GM23338 (cell line): ENCODE data around the gene COL4A2. TPM values are rescaled to one million over a fixed set of nuclear protein-coding genes. Genes with fewer than 3 reads are reported as not detected.

Experiments used
- ATAC-seq: fragments of 200-7000 bp; cut with Tn5 transposase; 3 replicates; pipeline ENCODE4 v1.9.1; 2020
- DNase-seq: peaks from one replicate; pipeline ENCODE4 v3.0.0-alpha.2; 2015; ENCODE audit warnings: low spot score
- H2AFZ ChIP-seq: fragments of 200-600 bp; sonication (generic); 2 replicates; pipeline ENCODE4 v1.8.0; 2016; ENCODE audit warnings: antibody characterized with exemption, mild to moderate bottlenecking, moderate library complexity
- H3F3A ChIP-seq: fragments of 200-600 bp; sonication (generic); replicated peaks from 2 replicates; pipeline ENCODE4 v1.8.0; 2017; ENCODE audit warnings: antibody characterized with exemption, mixed run types, low read depth
- H3K27ac ChIP-seq: fragments of 200-600 bp; sonication (generic); 2 replicates; pipeline ENCODE4 v1.6.1; 2016; ENCODE audit warnings: low read depth
- H3K27me3 ChIP-seq: fragments of 200-600 bp; sonication (generic); 2 replicates; pipeline ENCODE4 v1.8.0; 2016; ENCODE audit warnings: mild to moderate bottlenecking, mixed run types, moderate library complexity; ENCODE audit not compliant: insufficient read depth
- H3K36me3 ChIP-seq: fragments of 200-600 bp; sonication (generic); 2 replicates; pipeline ENCODE4 v1.8.0; 2016; ENCODE audit warnings: mild to moderate bottlenecking; ENCODE audit not compliant: insufficient read depth
- H3K4me1 ChIP-seq: fragments of 200-600 bp; sonication (generic); 2 replicates; pipeline ENCODE4 v1.8.0; 2016; ENCODE audit warnings: mild to moderate bottlenecking, moderate library complexity; ENCODE audit not compliant: insufficient read depth
- H3K4me2 ChIP-seq: fragments of 200-600 bp; sonication (generic); 2 replicates; pipeline ENCODE4 v1.7.1; 2017; ENCODE audit warnings: mixed run types
- H3K4me3 ChIP-seq: fragments of 200-600 bp; sonication (generic); 2 replicates; pipeline ENCODE4 v1.6.1; 2016; ENCODE audit warnings: mixed run types
- H3K79me2 ChIP-seq: fragments of 200-600 bp; sonication (generic); replicated peaks from 2 replicates; pipeline ENCODE4 v1.8.0; 2017; ENCODE audit warnings: mild to moderate bottlenecking; ENCODE audit not compliant: insufficient read depth
- H3K9me2 ChIP-seq: fragments of 200-600 bp; sonication (generic); 2 replicates; pipeline ENCODE4 v1.8.0; 2017; ENCODE audit not compliant: insufficient read depth
- H4K20me1 ChIP-seq: fragments of 200-600 bp; sonication (generic); replicated peaks from 2 replicates; pipeline ENCODE4 v1.8.0; 2017; ENCODE audit warnings: mild to moderate bottlenecking; ENCODE audit not compliant: insufficient read depth
- H3K27ac Mint-ChIP-seq: 2 replicates; pipeline ENCODE4 v1.8.0; 2020; ENCODE audit warnings: inconsistent platforms, mild to moderate bottlenecking, moderate library complexity, mixed read lengths
- H3K27me3 Mint-ChIP-seq: 3 replicates; pipeline ENCODE4 v1.8.0; 2022; ENCODE audit warnings: low read depth, mild to moderate bottlenecking, moderate library complexity, mixed read lengths, inconsistent platforms; ENCODE audit not compliant: insufficient read depth, poor library complexity
- H3K36me3 Mint-ChIP-seq: 3 replicates; pipeline ENCODE4 v1.8.0; 2021; ENCODE audit warnings: low read depth, mild to moderate bottlenecking, inconsistent platforms, moderate library complexity, mixed read lengths
- H3K4me1 Mint-ChIP-seq: 3 replicates; pipeline ENCODE4 v1.8.0; 2020; ENCODE audit warnings: mild to moderate bottlenecking, inconsistent platforms, mixed read lengths
- H3K4me3 Mint-ChIP-seq: 3 replicates; pipeline ENCODE4 v1.8.0; 2021; ENCODE audit warnings: moderate library complexity, mild to moderate bottlenecking, inconsistent platforms, mixed read lengths
- H3K9me3 Mint-ChIP-seq: 3 replicates; pipeline ENCODE4 v1.8.0; 2020; ENCODE audit warnings: moderate library complexity, mild to moderate bottlenecking, inconsistent platforms, mixed read lengths
- CREB1 ChIP-seq: fragments of 250-450 bp; sonication (Bioruptor Pico); IDR thresholded peaks from 2 replicates; pipeline ENCODE4 v1.5.0; 2020; ENCODE audit warnings: low read depth, mild to moderate bottlenecking, moderate library complexity
- CTCF ChIP-seq, 2 experiments: fragments of 200-600 bp in 1 of 2; sonication (generic) in 1 of 2; conservative IDR thresholded peaks; 2 replicates each; pipeline versions ENCODE4 v1.5.1 to v1.6.1; 2016 to 2017; ENCODE audit warnings: antibody characterized with exemption in 2 of 2, low read depth in 2 of 2, mild to moderate bottlenecking in 2 of 2, moderate library complexity in 1 of 2
- ETS1 ChIP-seq: IDR thresholded peaks from 2 replicates; pipeline ENCODE4 v1.6.1; 2016; ENCODE audit warnings: antibody characterized with exemption
- EZH2 ChIP-seq: fragments of 200-600 bp; sonication (generic); IDR thresholded peaks from one replicate; pipeline ENCODE4 v1.8.0; 2017; ENCODE audit warnings: antibody characterized with exemption, mild to moderate bottlenecking, low read depth; ENCODE audit not compliant: unreplicated experiment
- EZH2phosphoT487 ChIP-seq: fragments of 200-600 bp; sonication (generic); IDR thresholded peaks from one replicate; pipeline ENCODE4 v1.8.1; 2018; ENCODE audit warnings: antibody characterized with exemption; ENCODE audit not compliant: unreplicated experiment
- JUNB ChIP-seq: IDR thresholded peaks from one replicate; pipeline ENCODE4 v1.6.1; 2016; ENCODE audit warnings: antibody characterized with exemption; ENCODE audit not compliant: unreplicated experiment
- NANOG ChIP-seq: IDR thresholded peaks from 2 replicates; pipeline ENCODE4 v1.6.1; 2016; ENCODE audit warnings: antibody characterized with exemption, borderline replicate concordance
- POLR2AphosphoS5 ChIP-seq: IDR thresholded peaks from 2 replicates; pipeline ENCODE4 v1.6.1; 2016; ENCODE audit warnings: antibody characterized with exemption, low read depth
- REST ChIP-seq: IDR thresholded peaks from one replicate; pipeline ENCODE4 v1.6.1; 2018; ENCODE audit warnings: antibody characterized with exemption; ENCODE audit not compliant: unreplicated experiment
- STAT1 ChIP-seq: IDR thresholded peaks from one replicate; pipeline ENCODE4 v1.6.1; 2016; ENCODE audit warnings: antibody characterized with exemption; ENCODE audit not compliant: unreplicated experiment
- ZNF114 ChIP-seq: fragments of 250-450 bp; sonication (Bioruptor Pico); IDR thresholded peaks from 2 replicates; pipeline ENCODE4 v1.5.0; 2020; ENCODE audit warnings: mild to moderate bottlenecking, moderate library complexity
- ZNF331 ChIP-seq: fragments of 250-450 bp; sonication (Bioruptor Pico); IDR thresholded peaks from 2 replicates; pipeline ENCODE4 v1.5.0; 2020; ENCODE audit warnings: low read depth, mild to moderate bottlenecking, moderate library complexity
- ZNF462 ChIP-seq: fragments of 250-450 bp; sonication (Bioruptor Pico); IDR thresholded peaks from 2 replicates; pipeline ENCODE4 v1.5.0; 2020; ENCODE audit warnings: mild to moderate bottlenecking, moderate library complexity
- polyA plus RNA-seq: library from polyadenylated mRNA; unstranded; fragments of >200 nt; fragmentation: Nextera tagmentation; extraction: Ambion mirVana; gene quantifications from 2 replicates; pipeline ENCODE4 v1.2.1, GENCODE V29; 2016
- total RNA-seq: library from RNA; depleted of rRNA; stranded (reverse); fragments of >200 nt; shearing (Covaris generic); gene quantifications from 2 replicates; pipeline ENCODE4 v1.2.3, GENCODE V29; 2014

Gene COL4A2
- total and polyA plus RNA-seq, 2 experiments from 2014 or later: 37.4 to 131 TPM

DNA sequence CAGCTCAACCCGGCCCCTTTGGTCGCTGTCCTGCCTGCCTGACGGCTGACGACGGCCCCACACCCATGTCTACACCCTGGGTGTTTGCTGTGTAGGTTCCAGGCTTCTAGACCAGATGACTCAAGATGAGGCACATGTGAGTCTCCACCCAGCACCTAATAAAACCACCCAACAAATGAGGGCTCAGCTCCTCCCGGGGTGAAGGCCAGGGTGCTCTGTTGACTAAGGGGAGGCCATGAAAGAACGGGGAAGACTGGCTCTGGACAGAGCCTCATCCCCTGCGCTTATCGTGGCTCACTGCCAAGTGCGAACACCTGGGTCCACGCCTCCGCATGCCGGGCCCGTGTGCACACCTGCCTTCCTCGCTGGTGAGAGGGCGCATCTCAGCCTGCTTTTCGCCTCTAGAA lies 39.6 kb downstream of the COL4A2 start:
- H3K4me3 ChIP-seq: no peak overlapping the region
- no peak for ATAC-seq
- H3K4me1 Mint-ChIP-seq: peaks cover 11% of the 10 kb centered on the region
- no peak overlapping the region for H3K4me3 Mint-ChIP-seq
- H3K36me3 ChIP-seq: no peaks in the 10 kb centered on the region
- peaks cover 7% of the 10 kb centered on the region; the same call in 1 of the 2 replicates for H3K4me1 ChIP-seq
- no peak overlapping the region for H3K27ac ChIP-seq
- no peaks in the 10 kb centered on the region for H3F3A ChIP-seq
- H3K36me3 Mint-ChIP-seq: no peaks in the 10 kb centered on the region
- H4K20me1 ChIP-seq: peaks cover 5% of the 10 kb centered on the region; the same call in 1 of the 2 replicates
- no peak overlapping the region for H2AFZ ChIP-seq
- no peak overlapping the region for H3K4me2 ChIP-seq
- H3K27me3 ChIP-seq: no peaks in the 10 kb centered on the region
- no peak overlapping the region for H3K27ac Mint-ChIP-seq
- H3K79me2 ChIP-seq: peaks cover 29% of the 10 kb centered on the region
- no peak for TF ChIP-seq ETS1
- no peak for TF ChIP-seq STAT1
- no peak for TF ChIP-seq CREB1 (CRISPR knock-in tag)
- no peak for TF ChIP-seq ZNF331 (CRISPR knock-in tag)
- no peak for TF ChIP-seq POLR2AphosphoS5
- TF ChIP-seq CTCF (conservative IDR thresholded peaks at IDR 0.05; ENCODE audit: low read depth in 2 of 2): no peak
- TF ChIP-seq ZNF462: no peak
- TF ChIP-seq JUNB: no peak
- TF ChIP-seq REST: no peak
- TF ChIP-seq EZH2phosphoT487: no peak
- no peak for TF ChIP-seq ZNF114 (CRISPR knock-in tag)
- TF ChIP-seq NANOG: no peak
- TF ChIP-seq EZH2: no peak
- H3K9me2 ChIP-seq: no peaks in the 10 kb centered on the region
- peaks cover 3% of the 10 kb centered on the region for H3K27me3 Mint-ChIP-seq
- H3K9me3 Mint-ChIP-seq: no peaks in the 10 kb centered on the region
- no peak for DNase-seq
